SU-DHL-6 (cell line): ENCODE results near the gene IQCN.

ENCODE experiments used
- H2AFZ ChIP-seq: fragments of 200-600 bp; sonication (generic); 2 replicates; pipeline ENCODE4 v1.6.1; 2014; ENCODE audit warnings: low read depth, mild to moderate bottlenecking, moderate library complexity, mixed read lengths, antibody characterized with exemption, low read length; ENCODE audit not compliant: severe bottlenecking
- H3F3A ChIP-seq: fragments of 200-600 bp; shearing (Covaris generic); 2 replicates; pipeline ENCODE4 v1.6.0; 2016; ENCODE audit warnings: antibody characterized with exemption, mild to moderate bottlenecking; ENCODE audit not compliant: insufficient read depth
- H3K27ac ChIP-seq: fragments of 200-600 bp; sonication (generic); 2 replicates; pipeline ENCODE4 v1.5.1; 2016; ENCODE audit warnings: low read depth, mild to moderate bottlenecking, low read length, moderate library complexity, mixed read lengths
- H3K27me3 ChIP-seq: fragments of 200-600 bp; sonication (generic), shearing (Covaris generic); 2 replicates; pipeline ENCODE4 v1.6.0; 2014; ENCODE audit warnings: mild to moderate bottlenecking, low read length
- H3K36me3 ChIP-seq: fragments of 200-600 bp; sonication (generic); 2 replicates; pipeline ENCODE4 v1.6.1; 2014; ENCODE audit warnings: mild to moderate bottlenecking, low read length, mixed read lengths
- H3K4me2 ChIP-seq: fragments of 300-600, 200-600 bp; shearing (Covaris generic), sonication (generic); 2 replicates; pipeline ENCODE4 v1.6.0; 2014; ENCODE audit warnings: low read length, low read depth, mild to moderate bottlenecking; ENCODE audit not compliant: poor library complexity, severe bottlenecking
- H3K4me3 ChIP-seq: fragments of 200-600 bp; sonication (generic); 2 replicates; pipeline ENCODE4 v1.5.1; 2014; ENCODE audit warnings: antibody characterized with exemption, low read length, mild to moderate bottlenecking, mixed read lengths; ENCODE audit not compliant: insufficient read depth, poor library complexity, severe bottlenecking
- H3K79me2 ChIP-seq: fragments of 200-600 bp; sonication (generic); 2 replicates; pipeline ENCODE4 v1.6.1; 2014; ENCODE audit warnings: mild to moderate bottlenecking, low read length, moderate library complexity; ENCODE audit not compliant: insufficient read depth
- H3K9ac ChIP-seq: fragments of 200-600 bp; sonication (generic); 2 replicates; pipeline ENCODE4 v1.7.0; 2014; ENCODE audit warnings: mild to moderate bottlenecking, low read length
- H3K9me2 ChIP-seq: fragments of 200-600 bp; sonication (generic); replicated peaks from 2 replicates; pipeline ENCODE4 v1.6.1; 2014; ENCODE audit warnings: low read length; ENCODE audit not compliant: insufficient read depth
- H3K9me3 ChIP-seq: fragments of 200-600 bp; sonication (generic); 2 replicates; pipeline ENCODE4 v1.6.1; 2014; ENCODE audit warnings: low read length, mixed read lengths; ENCODE audit not compliant: insufficient read depth
- H4K20me1 ChIP-seq: fragments of 200-600 bp; sonication (generic); 2 replicates; pipeline ENCODE4 v1.6.1; 2014; ENCODE audit warnings: low read depth, mild to moderate bottlenecking, antibody characterized with exemption, low read length, moderate library complexity, mixed read lengths
- EZH2phosphoT487 ChIP-seq: fragments of 200-600 bp; sonication (generic), shearing (Covaris generic); conservative IDR thresholded peaks from 2 replicates; pipeline ENCODE4 v1.6.1; 2018; ENCODE audit warnings: mild to moderate bottlenecking, antibody characterized with exemption, low read length, moderate library complexity, mixed read lengths
- TF ChIP-seq, protein P1 (sequence below): fragments of 200-600 bp; sonication (generic); IDR thresholded peaks from one replicate; pipeline ENCODE4 v1.5.1; 2017; ENCODE audit warnings: antibody characterized with exemption, mild to moderate bottlenecking, low read length, moderate library complexity; ENCODE audit not compliant: insufficient read depth, poor library complexity, severe bottlenecking

Gene IQCN

DNA sequence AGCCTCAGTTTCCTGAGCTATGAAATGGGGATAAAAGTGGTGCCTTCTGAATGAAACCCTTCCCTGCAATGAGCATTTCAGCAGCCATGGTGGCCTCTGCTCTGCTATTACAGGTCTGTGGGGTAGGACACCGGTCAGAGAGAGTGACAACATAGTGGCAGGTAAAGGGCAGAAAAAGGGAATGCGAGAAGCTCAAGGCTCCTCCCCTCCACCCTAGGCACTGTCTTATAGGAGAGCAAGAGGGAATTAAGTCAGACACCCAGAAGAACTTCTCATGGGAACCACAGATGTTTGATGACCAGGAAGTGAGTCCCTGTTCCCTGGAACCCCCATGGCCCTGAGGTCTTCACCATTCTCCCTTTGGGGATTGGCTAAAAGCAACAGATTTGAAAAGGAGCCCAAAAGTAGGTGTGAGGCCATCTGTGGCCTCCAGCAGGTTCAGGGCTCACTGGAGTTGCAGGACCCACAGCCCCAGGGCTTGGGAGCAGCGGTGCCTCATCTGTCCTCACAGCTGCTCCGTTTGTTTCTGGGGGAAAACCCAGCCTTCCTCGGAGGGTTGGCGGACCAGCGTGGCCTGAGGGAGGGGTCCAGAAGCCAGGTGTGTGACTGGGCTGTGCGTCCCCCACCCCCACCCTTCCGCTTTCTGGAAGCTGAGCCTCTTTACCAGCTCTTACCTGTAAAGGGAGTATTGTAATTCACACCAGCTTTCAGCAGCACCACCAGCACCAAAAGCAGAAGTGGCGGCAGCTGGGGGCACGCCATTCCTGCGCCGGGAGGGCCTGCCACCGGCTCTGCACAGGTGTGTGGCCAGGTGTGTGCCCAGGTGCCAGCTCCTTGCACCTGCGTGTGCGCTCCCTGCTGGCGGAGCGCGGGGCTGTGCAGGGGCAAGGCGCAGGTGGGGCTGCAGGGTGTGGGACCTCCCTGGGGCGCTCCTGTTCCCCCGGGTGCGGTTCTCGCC, 19.4 kb downstream of the IQCN start:
- H3K27ac ChIP-seq, result no peak overlapping the region
- H3K36me3 ChIP-seq, result no peaks in the 10 kb centered on the region
- no peaks in the 10 kb centered on the region for H3K27me3 ChIP-seq
- no peak overlapping the region for H3K9ac ChIP-seq
- TF ChIP-seq, protein P1, sequence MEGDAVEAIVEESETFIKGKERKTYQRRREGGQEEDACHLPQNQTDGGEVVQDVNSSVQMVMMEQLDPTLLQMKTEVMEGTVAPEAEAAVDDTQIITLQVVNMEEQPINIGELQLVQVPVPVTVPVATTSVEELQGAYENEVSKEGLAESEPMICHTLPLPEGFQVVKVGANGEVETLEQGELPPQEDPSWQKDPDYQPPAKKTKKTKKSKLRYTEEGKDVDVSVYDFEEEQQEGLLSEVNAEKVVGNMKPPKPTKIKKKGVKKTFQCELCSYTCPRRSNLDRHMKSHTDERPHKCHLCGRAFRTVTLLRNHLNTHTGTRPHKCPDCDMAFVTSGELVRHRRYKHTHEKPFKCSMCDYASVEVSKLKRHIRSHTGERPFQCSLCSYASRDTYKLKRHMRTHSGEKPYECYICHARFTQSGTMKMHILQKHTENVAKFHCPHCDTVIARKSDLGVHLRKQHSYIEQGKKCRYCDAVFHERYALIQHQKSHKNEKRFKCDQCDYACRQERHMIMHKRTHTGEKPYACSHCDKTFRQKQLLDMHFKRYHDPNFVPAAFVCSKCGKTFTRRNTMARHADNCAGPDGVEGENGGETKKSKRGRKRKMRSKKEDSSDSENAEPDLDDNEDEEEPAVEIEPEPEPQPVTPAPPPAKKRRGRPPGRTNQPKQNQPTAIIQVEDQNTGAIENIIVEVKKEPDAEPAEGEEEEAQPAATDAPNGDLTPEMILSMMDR, result no peak
- no peak for TF ChIP-seq EZH2phosphoT487
- no peak overlapping the region for H3K4me3 ChIP-seq
- no peaks in the 10 kb centered on the region for H3K79me2 ChIP-seq
- peaks cover 7% of the 10 kb centered on the region; the same call in 1 of the 2 replicates for H3K9me3 ChIP-seq
- H3K4me2 ChIP-seq, result no peak overlapping the region
- no peaks in the 10 kb centered on the region for H4K20me1 ChIP-seq
- H3K9me2 ChIP-seq, result no peaks in the 10 kb centered on the region
- H2AFZ ChIP-seq, result no peak overlapping the region
- peaks cover 7% of the 10 kb centered on the region; the same call in 1 of the 2 replicates for H3F3A ChIP-seq

DNA sequence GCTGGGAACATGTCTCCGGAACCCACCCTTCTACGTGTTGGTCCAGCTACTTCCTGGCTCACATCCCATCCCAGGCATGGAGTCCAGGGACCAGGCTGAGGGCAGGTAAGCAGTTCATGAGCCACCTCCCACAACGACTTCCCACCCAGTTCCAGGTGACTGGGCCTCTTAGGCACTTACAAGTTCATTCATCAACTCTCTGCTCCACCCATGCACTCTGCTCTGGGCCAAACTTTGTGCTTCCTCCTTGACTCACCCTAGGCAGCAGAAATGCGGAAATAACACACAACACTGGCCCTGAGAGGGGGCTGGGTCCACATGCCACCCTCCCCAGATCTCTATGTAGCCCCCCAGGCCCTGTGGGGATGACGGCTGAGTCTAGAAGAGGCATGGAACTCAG, 20.5 kb downstream of the IQCN start:
- Histone ChIP-seq H3K36me3 (no peaks in the 10 kb centered on the region), H2AFZ (no peak overlapping the region), H3K9me2 (no peaks in the 10 kb centered on the region), H3K9me3 (peaks cover 7% of the 10 kb centered on the region; the same call in 1 of the 2 replicates), H3K9ac (no peak overlapping the region), H3K79me2 (no peaks in the 10 kb centered on the region), H3K27ac (no peak overlapping the region), H3F3A (peaks cover 7% of the 10 kb centered on the region; the same call in 1 of the 2 replicates), H3K4me3 (no peak overlapping the region), H4K20me1 (no peaks in the 10 kb centered on the region), H3K4me2 (no peak overlapping the region), H3K27me3 (no peaks in the 10 kb centered on the region)
- no peak for TF ChIP-seq EZH2phosphoT487
- TF ChIP-seq, protein P1, result no peak

DNA sequence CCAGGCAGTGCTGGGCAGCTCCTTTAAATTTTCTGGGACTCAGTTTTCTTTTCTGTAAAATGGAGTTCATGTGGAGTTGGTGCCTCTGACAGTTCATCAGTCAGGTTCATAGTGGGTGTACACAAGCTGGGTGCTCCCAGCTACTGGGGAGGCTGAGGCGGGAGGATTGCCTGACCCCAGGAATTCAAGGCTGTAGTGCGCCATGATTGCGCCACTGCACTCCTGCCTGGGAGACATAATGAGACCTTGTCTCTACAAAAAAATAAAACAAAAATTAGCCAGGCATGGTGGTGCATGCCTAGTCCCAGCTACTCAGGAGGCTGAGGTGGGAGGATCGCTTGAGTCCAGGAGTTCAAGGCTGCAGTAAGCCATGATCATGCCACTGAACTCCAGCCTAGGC, 21.1 kb downstream of the IQCN start:
- peaks cover 7% of the 10 kb centered on the region; the same call in 1 of the 2 replicates for H3F3A ChIP-seq
- H3K9me3 ChIP-seq, result peaks cover 7% of the 10 kb centered on the region; the same call in 1 of the 2 replicates
- no peaks in the 10 kb centered on the region for H4K20me1 ChIP-seq
- no peaks in the 10 kb centered on the region for H3K27me3 ChIP-seq
- no peak overlapping the region for H2AFZ ChIP-seq
- H3K4me3 ChIP-seq, result no peak overlapping the region
- H3K9me2 ChIP-seq, result no peaks in the 10 kb centered on the region
- no peaks in the 10 kb centered on the region for H3K79me2 ChIP-seq
- no peak overlapping the region for H3K27ac ChIP-seq
- no peak overlapping the region for H3K9ac ChIP-seq
- TF ChIP-seq, protein P1, result no peak
- TF ChIP-seq EZH2phosphoT487, result no peak
- H3K4me2 ChIP-seq, result no peak overlapping the region
- no peaks in the 10 kb centered on the region for H3K36me3 ChIP-seq
